GM21390 (cell line): Measurements from ENCODE around the gene RNF224.

Source experiments
- ATAC-seq: cut with Tn5 transposase; IDR thresholded peaks from one replicate; pipeline ENCODE4 v1.9.1; 2021; ENCODE audit not compliant: unreplicated experiment

Gene RNF224

GRCh38 chr9:137225699-137226331 lies 1.5 kb upstream of the RNF224 start:
- ATAC-seq, result no peak

- ATAC-seq, result no peak
Observed at GRCh38 chr9:137226338-137227053, 806 bp upstream of the RNF224 start.

GRCh38 chr9:137227853-137228505 lies 677 bp downstream of the RNF224 start:
- no peak for ATAC-seq

- no peak for ATAC-seq
Observed at GRCh38 chr9:137228506-137228967, 1.2 kb downstream of the RNF224 start.

GRCh38 chr9:137228968-137229896 lies 1.9 kb downstream of the RNF224 start:
- ATAC-seq, result no peak

- ATAC-seq, result no peak
Observed at GRCh38 chr9:137229903-137230704, 2.8 kb downstream of the RNF224 start.

GRCh38 chr9:137230705-137231371 lies 3.5 kb downstream of the RNF224 start, which contains the start of gene SLC34A3:
Gene SLC34A3, plus strand, starts transcription at chr9:137230901. Its CDS starts 802 bp downstream, at chr9:137231703.
- no peak for ATAC-seq

GRCh38 chr9:137231372-137232039 lies 4.2 kb downstream of the RNF224 start:
- ATAC-seq, result no peak

- ATAC-seq, result no peak
Observed at GRCh38 chr9:137232101-137232500, 4.8 kb downstream of the RNF224 start.

GRCh38 chr9:137232510-137232909 lies 5.2 kb downstream of the RNF224 start:
- no peak for ATAC-seq

- ATAC-seq, result no peak
Observed at GRCh38 chr9:137233143-137233980, 6.1 kb downstream of the RNF224 start.

- ATAC-seq, result no peak
Observed at GRCh38 chr9:137234055-137234697, 6.9 kb downstream of the RNF224 start.

- no peak for ATAC-seq
Observed at GRCh38 chr9:137234758-137235423, 7.6 kb downstream of the RNF224 start.

- ATAC-seq, result no peak
Observed at GRCh38 chr9:137235424-137236237, 8.3 kb downstream of the RNF224 start.

GRCh38 chr9:137236238-137236935 lies 9.1 kb downstream of the RNF224 start:
- no peak for ATAC-seq
